Measurements from ENCODE around the gene GNB3. TPM values are rescaled to one million over a fixed set of nuclear protein-coding genes. Genes with fewer than 3 reads are reported as not detected.

Gene GNB3
- total RNA-seq, 1 experiment from 2014 or later, result 0.21 TPM

DNA sequence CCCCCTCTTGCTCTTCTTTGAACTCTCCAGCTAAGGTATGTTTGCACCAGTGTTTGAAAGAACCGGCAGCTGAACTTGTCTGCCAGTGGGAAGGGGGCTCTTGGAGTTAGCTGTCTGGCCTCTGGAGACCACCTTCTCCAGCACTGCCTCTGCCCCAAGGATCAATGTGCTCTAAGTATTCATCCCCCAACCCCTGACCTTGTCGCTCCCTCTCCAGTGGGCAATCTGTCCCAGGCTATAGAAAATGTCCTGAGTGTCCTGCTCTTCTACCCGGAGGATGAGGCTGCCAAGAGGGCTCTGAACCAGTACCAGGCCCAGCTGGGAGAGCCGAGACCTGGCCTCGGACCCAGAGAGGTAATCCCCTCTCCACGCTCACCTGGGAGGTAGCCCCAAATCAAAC is 9.7 kb upstream of the GNB3 start:
- Histone ChIP-seq H3K4me3 (ENCODE audit: low read depth in 2 of 2, low read length in 2 of 2) (no peak overlapping the region), H3K4me1 (ENCODE audit: control insufficient read depth, insufficient read depth, low read length) (peaks cover 4% of the 10 kb centered on the region; the same call in 1 of the 2 replicates), H3K27ac (ENCODE audit: low read length) (no peak overlapping the region), H3K36me3 (ENCODE audit: control insufficient read depth, insufficient read depth, low read length) (no peaks in the 10 kb centered on the region), H3K27me3 (ENCODE audit: control insufficient read depth, insufficient read depth, low read length) (no peaks in the 10 kb centered on the region), H3K9me3 (ENCODE audit: control insufficient read depth, insufficient read depth, low read depth, low read length) (no peaks in the 10 kb centered on the region)
- POLR2A ChIA-PET, result no interaction called here
- ATAC-seq (no peak), DNase-seq (ENCODE audit: low read depth, low spot score) (no peak)
- CTCF ChIA-PET, result no interaction called here
- BruUV-seq (replicated peaks), result no TSS peak
- intact Hi-C loops (cut with micrococcal nuclease; ENCODE audit: unreplicated experiment), result no loop called here
- no peak for TF ChIP-seq POLR2AphosphoS5 (IDR thresholded peaks at IDR 0.05; ENCODE audit: low read depth, low read length)
- TF ChIP-seq, protein P1, sequence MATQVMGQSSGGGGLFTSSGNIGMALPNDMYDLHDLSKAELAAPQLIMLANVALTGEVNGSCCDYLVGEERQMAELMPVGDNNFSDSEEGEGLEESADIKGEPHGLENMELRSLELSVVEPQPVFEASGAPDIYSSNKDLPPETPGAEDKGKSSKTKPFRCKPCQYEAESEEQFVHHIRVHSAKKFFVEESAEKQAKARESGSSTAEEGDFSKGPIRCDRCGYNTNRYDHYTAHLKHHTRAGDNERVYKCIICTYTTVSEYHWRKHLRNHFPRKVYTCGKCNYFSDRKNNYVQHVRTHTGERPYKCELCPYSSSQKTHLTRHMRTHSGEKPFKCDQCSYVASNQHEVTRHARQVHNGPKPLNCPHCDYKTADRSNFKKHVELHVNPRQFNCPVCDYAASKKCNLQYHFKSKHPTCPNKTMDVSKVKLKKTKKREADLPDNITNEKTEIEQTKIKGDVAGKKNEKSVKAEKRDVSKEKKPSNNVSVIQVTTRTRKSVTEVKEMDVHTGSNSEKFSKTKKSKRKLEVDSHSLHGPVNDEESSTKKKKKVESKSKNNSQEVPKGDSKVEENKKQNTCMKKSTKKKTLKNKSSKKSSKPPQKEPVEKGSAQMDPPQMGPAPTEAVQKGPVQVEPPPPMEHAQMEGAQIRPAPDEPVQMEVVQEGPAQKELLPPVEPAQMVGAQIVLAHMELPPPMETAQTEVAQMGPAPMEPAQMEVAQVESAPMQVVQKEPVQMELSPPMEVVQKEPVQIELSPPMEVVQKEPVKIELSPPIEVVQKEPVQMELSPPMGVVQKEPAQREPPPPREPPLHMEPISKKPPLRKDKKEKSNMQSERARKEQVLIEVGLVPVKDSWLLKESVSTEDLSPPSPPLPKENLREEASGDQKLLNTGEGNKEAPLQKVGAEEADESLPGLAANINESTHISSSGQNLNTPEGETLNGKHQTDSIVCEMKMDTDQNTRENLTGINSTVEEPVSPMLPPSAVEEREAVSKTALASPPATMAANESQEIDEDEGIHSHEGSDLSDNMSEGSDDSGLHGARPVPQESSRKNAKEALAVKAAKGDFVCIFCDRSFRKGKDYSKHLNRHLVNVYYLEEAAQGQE (IDR thresholded peaks at IDR 0.05; ENCODE audit: insufficient read depth in 1 of 2, low read depth in 2 of 2, low read length in 1 of 2), result no peak
- TF ChIP-seq, protein P2, sequence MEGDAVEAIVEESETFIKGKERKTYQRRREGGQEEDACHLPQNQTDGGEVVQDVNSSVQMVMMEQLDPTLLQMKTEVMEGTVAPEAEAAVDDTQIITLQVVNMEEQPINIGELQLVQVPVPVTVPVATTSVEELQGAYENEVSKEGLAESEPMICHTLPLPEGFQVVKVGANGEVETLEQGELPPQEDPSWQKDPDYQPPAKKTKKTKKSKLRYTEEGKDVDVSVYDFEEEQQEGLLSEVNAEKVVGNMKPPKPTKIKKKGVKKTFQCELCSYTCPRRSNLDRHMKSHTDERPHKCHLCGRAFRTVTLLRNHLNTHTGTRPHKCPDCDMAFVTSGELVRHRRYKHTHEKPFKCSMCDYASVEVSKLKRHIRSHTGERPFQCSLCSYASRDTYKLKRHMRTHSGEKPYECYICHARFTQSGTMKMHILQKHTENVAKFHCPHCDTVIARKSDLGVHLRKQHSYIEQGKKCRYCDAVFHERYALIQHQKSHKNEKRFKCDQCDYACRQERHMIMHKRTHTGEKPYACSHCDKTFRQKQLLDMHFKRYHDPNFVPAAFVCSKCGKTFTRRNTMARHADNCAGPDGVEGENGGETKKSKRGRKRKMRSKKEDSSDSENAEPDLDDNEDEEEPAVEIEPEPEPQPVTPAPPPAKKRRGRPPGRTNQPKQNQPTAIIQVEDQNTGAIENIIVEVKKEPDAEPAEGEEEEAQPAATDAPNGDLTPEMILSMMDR (IDR thresholded peaks at IDR 0.05), result no peak
- no peak for TF ChIP-seq TCF7L2 (IDR thresholded peaks at IDR 0.05; ENCODE audit: low read depth, low read length)
- no peak for TF ChIP-seq SIN3A (IDR thresholded peaks at IDR 0.05; ENCODE audit: borderline replicate concordance, insufficient read depth, low read depth, low read length)
- in situ Hi-C loops (cut with HindIII; ENCODE audit: low pct_unique_long_range_greater_than_20kb, low sequenced_read_pairs), result no loop called here

GRCh38 chr12:6831450-6831995 is 9.2 kb upstream of the GNB3 start:
- in situ Hi-C loops (cut with HindIII; ENCODE audit: low pct_unique_long_range_greater_than_20kb, low sequenced_read_pairs), result no loop called here
- Histone ChIP-seq H3K27ac (ENCODE audit: low read length) (no peak overlapping the region), H3K36me3 (ENCODE audit: control insufficient read depth, insufficient read depth, low read length) (no peaks in the 10 kb centered on the region), H3K27me3 (ENCODE audit: control insufficient read depth, insufficient read depth, low read length) (no peaks in the 10 kb centered on the region), H3K9me3 (ENCODE audit: control insufficient read depth, insufficient read depth, low read depth, low read length) (no peaks in the 10 kb centered on the region), H3K4me1 (ENCODE audit: control insufficient read depth, insufficient read depth, low read length) (peaks cover 4% of the 10 kb centered on the region; the same call in 1 of the 2 replicates), H3K4me3 (ENCODE audit: low read depth in 2 of 2, low read length in 2 of 2) (no peak overlapping the region)
- CTCF ChIA-PET, result no interaction called here
- ATAC-seq (no peak), DNase-seq (ENCODE audit: low read depth, low spot score) (no peak)
- TF ChIP-seq TCF7L2 (IDR thresholded peaks at IDR 0.05; ENCODE audit: low read depth, low read length) (no peak), SIN3A (IDR thresholded peaks at IDR 0.05; ENCODE audit: borderline replicate concordance, insufficient read depth, low read depth, low read length) (no peak), POLR2AphosphoS5 (IDR thresholded peaks at IDR 0.05; ENCODE audit: low read depth, low read length) (no peak)
- TF ChIP-seq, protein P2 (IDR thresholded peaks at IDR 0.05), result no peak
- TF ChIP-seq, protein P1 (IDR thresholded peaks at IDR 0.05; ENCODE audit: insufficient read depth in 1 of 2, low read depth in 2 of 2, low read length in 1 of 2), result no peak
- intact Hi-C loops (cut with micrococcal nuclease; ENCODE audit: unreplicated experiment), result no loop called here
- no TSS peak for BruUV-seq (replicated peaks)
- POLR2A ChIA-PET, result no interaction called here
